ENCODE results near the gene MPV17.
"Not testable (repeated sequence)": the region's sequence is repeated elsewhere in the genome, so short reads cannot be mapped to it uniquely, and the experiment has no call there.

Gene MPV17

GRCh38 chr2:27300606-27301005 is 22.3 kb downstream of the MPV17 start:
- not testable (repeated sequence) for DNase-seq (ENCODE audit: low read depth in 1 of 2, low spot score in 1 of 2)

DNA sequence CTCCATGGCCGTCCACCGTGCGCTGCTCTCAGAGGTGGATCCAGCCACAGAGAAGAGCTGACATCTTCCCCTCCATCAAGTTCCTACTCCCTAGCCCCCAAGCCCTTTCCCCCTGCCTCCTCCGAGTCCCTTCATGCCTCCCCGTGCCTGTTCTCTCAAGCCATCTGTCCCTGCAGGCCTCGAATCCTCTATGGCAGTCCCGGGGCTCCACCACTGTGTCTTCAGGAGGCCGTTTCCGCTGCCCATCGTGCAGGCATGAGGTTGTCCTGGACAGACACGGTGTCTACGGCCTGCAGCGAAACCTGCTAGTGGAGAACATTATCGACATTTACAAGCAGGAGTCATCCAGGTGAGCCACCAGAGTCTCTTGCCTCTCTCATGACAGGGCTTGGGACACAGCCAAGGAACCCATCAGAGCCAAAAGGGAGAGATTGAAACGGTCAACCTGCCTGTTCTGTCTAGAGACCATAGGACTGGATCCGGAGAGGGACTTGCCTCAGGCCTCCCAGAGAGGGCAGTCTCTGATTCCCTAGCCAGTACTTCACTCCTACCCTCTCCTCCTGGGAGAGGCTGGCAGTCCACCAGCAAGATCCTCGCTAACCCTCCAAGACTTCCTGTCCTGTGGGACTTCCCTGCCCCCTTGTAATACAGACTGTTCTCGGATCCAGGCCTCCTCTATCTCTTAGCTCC is 24.4 kb downstream of the MPV17 start:
- no peak for DNase-seq (ENCODE audit: low read depth in 1 of 2, low spot score in 1 of 2)

GRCh38 chr2:27297195-27297594 is 25.7 kb downstream of the MPV17 start:
- no peak for DNase-seq (ENCODE audit: low read depth in 1 of 2, low spot score in 1 of 2)

GRCh38 chr2:27296481-27296880 is 26.4 kb downstream of the MPV17 start:
- DNase-seq (ENCODE audit: low read depth in 1 of 2, low spot score in 1 of 2): no peak

DNA sequence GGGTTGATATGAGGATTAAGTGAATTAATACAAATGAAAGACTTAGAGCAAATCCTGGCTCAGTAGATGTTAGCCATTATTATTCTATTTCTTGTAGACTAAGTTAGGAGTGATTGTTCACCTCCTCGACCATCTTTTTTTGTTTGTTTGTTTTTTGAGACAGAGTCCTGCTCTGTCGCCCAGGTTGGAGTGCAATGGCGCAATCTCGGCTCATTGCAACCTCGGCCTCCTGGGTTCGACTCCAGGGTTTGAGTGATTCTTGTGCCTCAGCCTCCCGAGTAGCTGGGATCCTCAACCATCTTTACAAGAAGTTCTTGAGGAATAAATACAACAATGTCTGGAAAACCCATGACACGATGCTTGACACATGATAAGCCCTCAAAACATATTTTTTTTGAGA is 28.0 kb downstream of the MPV17 start:
- no peak for DNase-seq (ENCODE audit: low read depth in 1 of 2, low spot score in 1 of 2)

- DNase-seq (ENCODE audit: low read depth in 1 of 2, low spot score in 1 of 2): no peak
Observed at GRCh38 chr2:27291865-27292264, 31.0 kb downstream of the MPV17 start.

DNA sequence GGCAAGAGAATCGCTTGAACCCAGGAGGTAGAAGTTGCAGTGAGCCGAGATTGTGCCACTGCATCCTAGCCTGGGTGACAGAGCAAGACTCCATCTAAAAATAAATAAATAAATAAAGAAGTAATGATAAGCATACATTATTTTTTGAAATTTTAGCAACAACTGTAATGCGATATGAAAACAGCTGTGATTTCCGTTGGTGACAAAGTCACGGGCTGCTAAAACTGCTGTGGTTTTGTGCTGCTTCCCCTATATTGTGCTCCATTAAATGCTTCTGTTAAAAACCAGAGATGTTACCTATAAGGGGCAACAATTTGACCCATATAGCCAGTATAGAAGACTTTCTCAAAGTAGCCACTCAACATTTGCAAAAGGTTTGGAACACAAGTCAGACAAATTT is 32.3 kb downstream of the MPV17 start:
- no peak for DNase-seq (ENCODE audit: low read depth in 1 of 2, low spot score in 1 of 2)

GRCh38 chr2:27288610-27289009 is 34.3 kb downstream of the MPV17 start:
- no peak for DNase-seq (ENCODE audit: low read depth in 1 of 2, low spot score in 1 of 2)

DNA sequence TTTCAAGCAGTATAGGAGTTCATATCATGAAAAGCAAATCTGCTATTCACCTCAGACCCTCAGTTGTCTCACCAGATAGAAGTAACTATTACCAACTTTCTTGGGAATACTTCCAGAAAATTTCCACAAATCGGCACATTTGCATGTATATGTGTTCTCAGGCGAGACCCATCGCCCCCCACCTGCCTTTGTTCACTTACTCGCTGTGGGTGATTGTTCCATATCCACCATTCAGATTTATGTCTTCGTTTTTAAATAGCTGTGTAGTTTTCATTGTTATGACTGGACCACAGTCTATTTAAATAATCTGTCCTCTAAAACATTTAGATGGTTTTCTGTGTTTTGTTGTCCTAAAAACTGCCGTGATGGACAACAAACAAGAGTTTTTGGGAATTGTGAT is 37.4 kb downstream of the MPV17 start:
- DNase-seq (ENCODE audit: low read depth in 1 of 2, low spot score in 1 of 2): no peak

GRCh38 chr2:27284996-27285395 is 37.9 kb downstream of the MPV17 start:
- DNase-seq (ENCODE audit: low read depth in 1 of 2, low spot score in 1 of 2): no peak

- DNase-seq (ENCODE audit: low read depth in 1 of 2, low spot score in 1 of 2): no peak
Observed at GRCh38 chr2:27282892-27283291, 40.0 kb downstream of the MPV17 start.

GRCh38 chr2:27281855-27282559 is 40.9 kb downstream of the MPV17 start, which contains the start of gene TRIM54:
Gene TRIM54, plus strand, starts transcription at chr2:27282429. Its CDS starts 303 bp downstream, at chr2:27282732.
- DNase-seq (ENCODE audit: low read depth in 1 of 2, low spot score in 1 of 2): no peak

- no peak for DNase-seq (ENCODE audit: low read depth in 1 of 2, low spot score in 1 of 2)
Observed at GRCh38 chr2:27281442-27281841, 41.5 kb downstream of the MPV17 start.

DNA sequence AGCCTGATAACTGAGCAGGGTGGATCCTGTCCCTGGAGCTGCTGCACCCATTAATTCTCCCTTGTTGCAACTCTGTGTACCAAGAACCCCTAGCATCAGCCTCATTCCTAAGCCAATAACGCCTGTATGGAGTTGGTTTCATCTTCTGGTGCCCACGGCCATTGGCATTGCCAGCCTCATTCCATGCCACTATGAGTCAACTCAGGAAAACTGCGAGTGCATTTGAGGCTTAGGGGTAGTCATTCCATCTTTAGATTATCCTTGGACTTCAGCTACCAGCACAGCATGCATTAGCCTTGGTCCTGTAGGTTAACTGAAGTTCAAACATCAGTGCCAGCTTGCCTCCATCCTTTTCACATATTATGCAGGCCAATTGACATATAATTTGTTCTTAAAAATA is 42.1 kb downstream of the MPV17 start:
- DNase-seq (ENCODE audit: low read depth in 1 of 2, low spot score in 1 of 2): no peak

DNA sequence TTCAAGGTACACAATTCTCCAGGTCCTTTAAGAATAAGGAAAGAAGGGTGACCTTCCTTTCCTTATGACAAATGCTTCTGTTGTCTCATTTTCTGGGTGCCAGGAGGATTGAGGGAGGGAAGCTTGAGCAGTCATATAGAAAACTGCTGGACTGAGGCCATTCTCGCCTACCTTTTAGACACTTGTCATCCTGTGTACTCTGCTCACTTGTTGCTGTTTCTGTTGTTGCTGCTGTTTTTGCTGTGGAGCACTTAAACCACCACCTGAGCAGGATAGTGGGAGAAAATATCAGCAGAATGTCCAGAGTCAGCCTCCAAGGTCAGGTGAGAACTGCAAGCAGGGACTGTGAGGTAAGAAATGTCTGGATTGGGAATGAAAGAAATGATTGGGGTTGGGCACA is 44.9 kb downstream of the MPV17 start:
- DNase-seq (ENCODE audit: low read depth in 1 of 2, low spot score in 1 of 2): no peak

GRCh38 chr2:27275211-27276150 is 47.4 kb downstream of the MPV17 start, which contains the start of gene DNAJC5G:
Gene DNAJC5G, plus strand, starts transcription at chr2:27275433. Its CDS starts 1,296 bp downstream, at chr2:27276729.
- DNase-seq (ENCODE audit: low read depth in 1 of 2, low spot score in 1 of 2): no peak

- not testable (repeated sequence) for DNase-seq (ENCODE audit: low read depth in 1 of 2, low spot score in 1 of 2)
Observed at GRCh38 chr2:27272537-27273522, 50.1 kb downstream of the MPV17 start.

DNA sequence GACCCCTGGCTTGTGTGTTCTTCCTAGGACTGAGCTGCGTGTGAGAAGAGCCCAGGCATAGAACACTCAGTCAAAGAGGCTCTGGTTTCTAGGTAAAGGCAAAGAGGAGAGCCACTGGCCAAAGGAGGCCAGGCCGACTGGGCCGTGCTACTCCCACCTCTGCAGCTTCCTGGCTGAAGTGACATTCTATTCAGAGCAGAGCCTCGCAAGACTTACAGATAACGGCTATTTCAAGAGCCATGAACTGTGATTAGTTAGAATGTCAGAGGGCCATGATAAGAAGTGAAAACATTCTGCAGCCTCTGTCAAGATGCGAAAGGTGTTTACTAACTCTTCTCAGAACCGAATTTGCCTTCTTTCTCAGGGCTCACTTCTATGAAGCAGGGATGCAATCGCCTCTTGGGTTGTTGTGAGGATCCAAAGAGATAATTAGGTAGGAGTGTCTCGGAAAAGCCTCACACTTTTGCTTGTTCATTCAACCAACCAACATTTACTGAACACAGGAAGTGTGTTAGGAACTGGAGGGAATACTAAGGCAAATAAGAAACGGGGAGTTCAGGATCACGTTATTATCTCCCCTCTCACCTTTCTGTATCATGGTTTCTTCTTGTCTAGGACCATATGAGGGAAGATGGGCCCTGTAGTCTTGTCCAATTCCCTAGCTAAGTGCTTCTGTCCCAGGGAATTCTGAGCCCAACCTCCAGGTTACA is 51.1 kb downstream of the MPV17 start:
- no peak for DNase-seq (ENCODE audit: low read depth in 1 of 2, low spot score in 1 of 2)

GRCh38 chr2:27270670-27271069 is 52.2 kb downstream of the MPV17 start:
- DNase-seq (ENCODE audit: low read depth in 1 of 2, low spot score in 1 of 2): no peak

DNA sequence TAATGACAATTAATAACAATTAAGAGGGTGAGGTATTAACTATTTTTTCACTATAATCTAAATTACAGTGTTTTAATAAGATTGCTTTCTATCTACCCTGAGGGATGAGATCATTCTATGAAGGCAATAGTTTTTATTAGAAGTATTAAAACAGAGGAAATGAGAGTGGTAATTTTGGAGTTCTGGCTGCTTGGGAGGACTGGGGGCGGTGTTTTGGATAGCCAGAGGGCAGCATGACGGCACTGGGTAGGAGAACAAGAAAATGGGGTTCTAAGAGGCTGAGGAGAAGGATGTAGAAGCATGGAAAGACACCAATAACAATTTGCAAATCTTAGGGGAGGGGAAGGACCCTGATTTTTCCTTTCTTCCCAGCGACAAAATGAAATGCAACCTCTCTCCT is 52.8 kb downstream of the MPV17 start:
- DNase-seq (ENCODE audit: low read depth in 1 of 2, low spot score in 1 of 2): no peak

All from activated T-helper 1 cell treated with anti-CD3 and anti-CD28 coated beads, Interleukin-2, amount 50 U/mL, for 16 hours (primary cell).